Measurements from ENCODE around the gene CHL1. TPM values are rescaled to one million over a fixed set of nuclear protein-coding genes. Genes with fewer than 3 reads are reported as not detected.

The CHL1 gene
- total RNA-seq, 3 donors from 2014 or later = 9.1 to 48.8 (median 9.3) TPM

DNA sequence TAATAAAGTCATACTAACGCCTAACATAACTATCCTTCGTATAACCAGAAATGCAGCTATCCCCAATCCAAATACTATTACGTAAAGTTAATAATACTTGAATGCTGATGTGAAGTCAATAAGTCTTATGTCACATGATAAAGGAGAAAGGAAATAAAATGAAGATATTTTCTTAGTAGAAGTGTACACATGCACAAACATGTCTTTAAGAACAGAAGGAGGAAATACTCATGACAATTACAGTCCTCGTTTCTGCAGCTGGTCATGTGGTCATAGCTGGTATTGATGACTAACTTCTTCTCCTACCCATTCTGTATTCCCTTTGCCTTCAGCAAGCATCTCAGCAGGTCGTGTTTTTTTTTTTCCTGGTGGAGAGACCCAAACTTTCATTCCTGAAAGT is 244.3 kb downstream of the CHL1 start:
- no peak for ATAC-seq
- H3K4me1 ChIP-seq (ENCODE audit: low read depth) = no peaks in the 10 kb centered on the region
- DNase-seq = no peak

GRCh38 chr3:445960-446359 is 249.4 kb downstream of the CHL1 start:
- ATAC-seq (no peak), DNase-seq (no peak)
- peaks cover 10% of the 10 kb centered on the region for H3K9me3 ChIP-seq
- H3K4me1 ChIP-seq (ENCODE audit: low read depth) = no peaks in the 10 kb centered on the region
- TF ChIP-seq CTCF (IDR thresholded peaks at IDR 0.05) = no peak
- H3K36me3 ChIP-seq (ENCODE audit: low read depth) = no peaks in the 10 kb centered on the region
- H3K4me3 ChIP-seq = no peak overlapping the region
- intact Hi-C loops (cut with DNase I, micrococcal nuclease) = no loop called here

More for the DNA sequence above, 244.3 kb downstream of the CHL1 start:
- Histone ChIP-seq H3K9me3 (peaks cover 10% of the 10 kb centered on the region), H3K36me3 (ENCODE audit: low read depth) (no peaks in the 10 kb centered on the region), H3K4me3 (no peak overlapping the region)
- intact Hi-C loops (cut with DNase I, micrococcal nuclease) = no loop called here
- TF ChIP-seq CTCF (IDR thresholded peaks at IDR 0.05) = no peak

DNA sequence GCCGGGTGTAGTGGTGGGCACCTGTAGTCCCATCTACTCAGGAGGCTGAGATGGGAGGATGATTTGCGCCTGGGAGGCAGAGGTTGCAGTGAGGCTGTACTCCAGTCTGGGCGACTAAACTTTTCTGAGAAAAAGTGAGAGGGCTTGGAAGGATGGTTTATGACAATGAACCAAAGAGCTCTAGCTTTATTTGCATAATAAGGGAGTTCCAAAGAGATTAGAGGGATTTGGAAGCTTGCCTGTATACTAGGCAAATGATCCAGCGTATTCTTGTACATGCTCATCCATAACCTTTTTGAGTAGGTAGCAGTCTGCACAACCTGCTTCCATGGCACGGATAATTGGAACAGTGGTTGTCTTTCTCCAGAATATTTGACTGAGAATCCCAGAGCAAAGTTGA is 251.1 kb downstream of the CHL1 start:
- Histone ChIP-seq H3K36me3 (ENCODE audit: low read depth) (no peaks in the 10 kb centered on the region), H3K4me1 (ENCODE audit: low read depth) (no peaks in the 10 kb centered on the region), H3K4me3 (no peak overlapping the region), H3K9me3 (peaks cover 10% of the 10 kb centered on the region)
- no peak for ATAC-seq
- TF ChIP-seq CTCF (IDR thresholded peaks at IDR 0.05) = no peak
- DNase-seq = no peak
- intact Hi-C loops (cut with DNase I, micrococcal nuclease) = no loop called here

DNA sequence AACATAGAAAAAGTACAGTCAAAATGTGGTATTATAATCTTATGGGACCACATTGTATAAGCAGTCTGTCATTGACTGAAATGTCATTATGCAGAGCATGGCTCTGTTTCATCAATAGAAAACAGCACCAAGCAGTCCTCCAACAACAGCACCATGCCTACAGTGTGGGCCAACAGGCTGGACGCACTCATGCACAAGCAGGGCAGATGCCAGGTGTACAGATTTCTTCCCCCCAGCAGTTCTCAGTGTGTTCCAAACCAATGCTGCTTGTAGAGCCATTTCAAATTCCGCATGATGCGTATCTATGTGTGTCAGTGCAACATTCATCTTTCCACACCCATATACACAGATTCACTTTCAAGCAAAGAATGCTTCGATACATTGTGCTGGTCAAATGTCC is 253.1 kb downstream of the CHL1 start:
- Histone ChIP-seq H3K4me1 (ENCODE audit: low read depth) (no peaks in the 10 kb centered on the region), H3K36me3 (ENCODE audit: low read depth) (no peaks in the 10 kb centered on the region), H3K4me3 (no peak overlapping the region), H3K9me3 (peaks cover 8% of the 10 kb centered on the region)
- TF ChIP-seq CTCF (IDR thresholded peaks at IDR 0.05) = no peak
- intact Hi-C loops (cut with DNase I, micrococcal nuclease) = no loop called here
- DNase-seq = no peak
- ATAC-seq = no peak

DNA sequence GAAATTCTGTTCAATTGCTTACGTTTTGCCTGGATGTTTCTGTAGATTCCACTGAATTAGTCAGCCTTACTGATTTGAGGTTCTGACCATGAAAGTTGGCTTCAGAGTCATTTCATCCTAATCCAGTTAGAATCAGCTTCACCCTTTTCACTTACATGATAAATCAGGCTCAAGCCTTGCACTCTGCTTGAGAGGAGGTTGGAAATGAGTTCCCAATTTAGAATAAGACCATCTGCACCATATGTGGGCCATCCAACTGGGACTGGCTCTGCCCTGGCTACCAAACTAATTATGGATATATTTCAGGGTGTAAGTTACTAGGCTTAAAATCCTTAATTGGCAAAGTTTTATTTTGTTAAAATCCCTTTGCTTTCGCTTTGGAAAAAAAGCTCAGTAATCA is 255.7 kb downstream of the CHL1 start:
- Histone ChIP-seq H3K4me3 (no peak overlapping the region), H3K9me3 (no peaks in the 10 kb centered on the region), H3K36me3 (ENCODE audit: low read depth) (no peaks in the 10 kb centered on the region), H3K4me1 (ENCODE audit: low read depth) (no peaks in the 10 kb centered on the region)
- no peak for DNase-seq
- no peak for TF ChIP-seq CTCF (IDR thresholded peaks at IDR 0.05)
- no peak for ATAC-seq
- intact Hi-C loops (cut with DNase I, micrococcal nuclease) = no loop called here

DNA sequence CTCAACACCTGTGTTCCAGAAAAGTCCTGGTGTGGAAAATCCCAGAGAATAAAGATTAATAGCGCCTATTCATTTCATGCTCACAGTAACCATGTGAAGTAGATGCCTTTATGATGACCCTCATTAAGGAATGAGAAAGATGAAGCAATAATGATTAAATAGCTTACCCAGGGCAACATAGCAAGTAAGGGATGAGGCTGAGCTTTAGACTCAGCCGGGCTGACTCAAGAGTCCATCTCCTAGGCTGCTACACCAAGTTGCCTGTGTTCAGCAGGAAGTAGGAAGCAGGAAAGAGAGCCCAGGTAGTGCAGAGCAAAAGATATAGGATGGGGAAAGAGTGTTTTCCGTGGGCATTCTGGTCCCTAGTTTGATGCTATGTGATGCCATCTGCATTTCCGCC is 256.5 kb downstream of the CHL1 start:
- no peaks in the 10 kb centered on the region for H3K9me3 ChIP-seq
- intact Hi-C loops (cut with DNase I, micrococcal nuclease) = no loop called here
- no peaks in the 10 kb centered on the region for H3K36me3 ChIP-seq (ENCODE audit: low read depth)
- no peak overlapping the region for H3K4me3 ChIP-seq
- H3K4me1 ChIP-seq (ENCODE audit: low read depth) = no peaks in the 10 kb centered on the region
- DNase-seq (no peak), ATAC-seq (no peak)
- TF ChIP-seq CTCF (IDR thresholded peaks at IDR 0.05) = no peak

Measured in mucosa of descending colon (tissue), 3 donors.